GM21619 (cell line): ENCODE results near the gene PPP1R8.

Experiments
- ATAC-seq: cut with Tn5 transposase; IDR thresholded peaks from one replicate; pipeline ENCODE4 v1.9.1; 2021; ENCODE audit not compliant: unreplicated experiment

Gene PPP1R8

DNA sequence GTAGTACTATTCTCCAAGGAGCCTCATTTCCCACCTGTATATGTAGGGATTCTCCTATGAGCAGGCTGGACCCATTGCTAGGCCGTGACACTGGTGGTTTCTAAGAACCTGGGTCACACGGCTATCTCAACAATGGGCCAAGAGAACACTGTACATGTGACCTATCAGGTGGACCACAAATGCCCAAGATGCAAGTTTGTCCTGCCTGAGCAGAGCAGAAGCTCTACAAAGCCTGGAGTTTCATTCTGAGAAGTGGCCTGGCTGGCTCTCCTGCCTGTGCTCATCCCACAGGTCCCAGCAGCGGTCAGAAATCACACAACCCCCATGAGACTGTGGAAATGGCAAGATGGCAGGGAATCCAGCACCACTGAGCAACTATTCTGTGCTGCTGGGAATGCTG lies 58.9 kb downstream of the PPP1R8 start:
- no peak for ATAC-seq

DNA sequence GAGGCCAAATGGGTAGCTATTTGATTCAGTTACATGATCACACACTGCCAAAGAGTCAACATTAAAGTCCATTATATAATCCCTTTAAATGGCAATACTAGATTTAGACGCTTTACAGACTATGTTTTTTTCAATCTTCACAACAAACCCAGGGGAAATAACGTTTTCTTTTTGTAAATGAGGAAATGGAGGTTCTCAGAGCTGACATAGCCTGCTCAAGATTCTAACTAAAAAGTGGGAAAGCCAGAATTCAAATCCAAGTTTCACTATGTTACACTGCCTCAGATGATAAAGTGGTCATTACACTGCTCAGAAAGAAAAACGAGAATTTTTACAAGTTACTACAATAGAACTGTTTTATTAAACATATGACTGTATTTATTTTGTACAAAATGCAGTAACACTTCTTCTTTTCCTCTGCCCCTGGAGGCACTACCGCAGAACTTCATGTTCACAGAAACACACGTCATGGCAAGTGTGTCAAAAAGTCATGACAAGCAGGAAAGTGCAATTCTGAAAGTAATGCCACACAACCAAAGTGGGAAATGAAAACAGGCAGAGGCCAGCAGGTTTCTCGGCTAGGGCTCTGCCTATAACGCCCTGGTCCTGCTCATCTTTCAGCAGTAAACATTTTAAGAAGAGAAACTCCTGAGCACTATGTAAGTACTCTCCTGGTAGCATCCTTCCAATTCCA lies 60.8 kb downstream of the PPP1R8 start:
- peak; percentile 44 for ATAC-seq

DNA sequence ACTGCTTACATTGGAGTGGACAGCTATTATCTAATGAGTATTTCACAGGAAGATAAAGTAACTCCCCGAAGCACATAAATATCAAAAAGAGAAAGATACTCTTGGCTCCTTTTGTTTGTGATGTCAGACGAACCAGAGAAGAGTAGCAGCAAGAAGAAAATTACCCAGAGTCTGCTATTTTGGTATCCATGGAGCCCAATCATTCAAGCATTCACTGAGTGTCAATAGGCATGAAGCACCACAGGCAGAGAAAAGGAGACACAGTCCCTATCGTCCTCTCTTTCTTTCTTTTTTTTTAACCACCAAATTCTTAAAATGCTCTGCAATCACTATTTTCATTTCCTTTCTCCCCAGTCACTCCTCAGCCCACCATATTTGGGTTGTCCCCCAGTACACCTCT lies 63.9 kb downstream of the PPP1R8 start:
- ATAC-seq, result no peak
